HG03095 (cell line): ENCODE data around the gene TNP2.
A peak's percentile ranks its signal among the peaks of the same experiment; 100 is the strongest.

Experiments
- ATAC-seq: cut with Tn5 transposase; IDR thresholded peaks from one replicate; pipeline ENCODE4 v1.9.1; 2021; ENCODE audit warnings: moderate library complexity; ENCODE audit not compliant: unreplicated experiment

Gene TNP2

GRCh38 chr16:11256661-11257130 is 12.4 kb downstream of the TNP2 start:
- ATAC-seq: no peak

GRCh38 chr16:11255737-11256660 is 13.1 kb downstream of the TNP2 start, which contains the start of gene SOCS1:
Gene SOCS1 (minus strand): TSS chr16:11256204. CDS start chr16:11255478, 726 bp downstream.
- peak; percentile 47 for ATAC-seq

GRCh38 chr16:11254913-11255736 is 14.0 kb downstream of the TNP2 start:
- no peak for ATAC-seq

GRCh38 chr16:11253995-11254912 is 14.9 kb downstream of the TNP2 start:
- no peak for ATAC-seq

- ATAC-seq: no peak
These were observed 15.8 kb downstream of the TNP2 start for GRCh38 chr16:11253009-11253994.

- ATAC-seq: no peak
These were observed 16.6 kb downstream of the TNP2 start for GRCh38 chr16:11252482-11252931.

- ATAC-seq: no peak
These were observed 17.3 kb downstream of the TNP2 start for GRCh38 chr16:11251525-11252481.

GRCh38 chr16:11250786-11251524 is 18.2 kb downstream of the TNP2 start:
- no peak for ATAC-seq

- no peak for ATAC-seq
These were observed 18.9 kb downstream of the TNP2 start for GRCh38 chr16:11250091-11250785.

GRCh38 chr16:11249233-11250061 is 19.7 kb downstream of the TNP2 start:
- ATAC-seq: no peak

GRCh38 chr16:11248133-11248532 is 21.0 kb downstream of the TNP2 start:
- no peak for ATAC-seq

GRCh38 chr16:11245988-11246387 is 23.1 kb downstream of the TNP2 start:
- no peak for ATAC-seq

- no peak for ATAC-seq
These were observed 23.8 kb downstream of the TNP2 start for GRCh38 chr16:11245222-11245737.

- ATAC-seq: no peak
These were observed 26.5 kb downstream of the TNP2 start for GRCh38 chr16:11242658-11243057.

GRCh38 chr16:11241480-11242204 is 27.5 kb downstream of the TNP2 start:
- no peak for ATAC-seq
